Right lobe of liver (tissue), 4 donors: Measurements from ENCODE around the gene KY.

Experiments
- POLR2A ChIP-seq: fragments of 450-650 bp; IDR thresholded peaks from one replicate; pipeline ENCODE4 v1.6.1; 2017; ENCODE audit warnings: antibody characterized with exemption, mild to moderate bottlenecking
- TF ChIP-seq, protein P1 (sequence below), 4 donors: fragments of 200-600 bp in 3 of 4; fragments of 450-650 bp in 1 of 4; IDR thresholded peaks; one replicate each; pipeline versions ENCODE4 v1.5.1 to v1.8.0; 2016 to 2022; ENCODE audit warnings: antibody characterized with exemption in 4 of 4, mild to moderate bottlenecking in 2 of 4
- donor health status: DM: no; HTN: no; CAD: no.
- donor health status: DM: no; HTN: no; CAD: no.
- donor health status: DM: no; HTN: yes; CAD: no.

DNA sequence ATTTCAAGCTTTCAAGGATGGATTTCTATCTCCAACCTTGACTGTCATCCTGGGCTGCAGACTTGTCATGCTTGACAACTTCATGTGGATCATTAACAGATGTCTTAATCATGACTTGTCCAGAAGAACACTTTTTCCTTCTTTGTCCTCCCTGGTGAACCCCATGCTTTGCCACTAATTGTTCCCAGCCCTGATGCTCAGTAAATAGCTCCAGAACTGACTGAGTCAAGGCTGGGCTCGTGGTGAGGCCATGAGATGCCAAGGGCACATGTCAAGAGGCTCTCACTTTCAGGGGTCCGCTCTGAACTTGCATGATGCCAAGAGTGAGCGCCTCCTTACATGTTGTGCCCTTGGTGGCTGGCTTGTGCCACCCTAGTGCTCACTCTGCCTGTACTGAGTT is 48.9 kb upstream of the KY start:
- TF ChIP-seq, protein P1, sequence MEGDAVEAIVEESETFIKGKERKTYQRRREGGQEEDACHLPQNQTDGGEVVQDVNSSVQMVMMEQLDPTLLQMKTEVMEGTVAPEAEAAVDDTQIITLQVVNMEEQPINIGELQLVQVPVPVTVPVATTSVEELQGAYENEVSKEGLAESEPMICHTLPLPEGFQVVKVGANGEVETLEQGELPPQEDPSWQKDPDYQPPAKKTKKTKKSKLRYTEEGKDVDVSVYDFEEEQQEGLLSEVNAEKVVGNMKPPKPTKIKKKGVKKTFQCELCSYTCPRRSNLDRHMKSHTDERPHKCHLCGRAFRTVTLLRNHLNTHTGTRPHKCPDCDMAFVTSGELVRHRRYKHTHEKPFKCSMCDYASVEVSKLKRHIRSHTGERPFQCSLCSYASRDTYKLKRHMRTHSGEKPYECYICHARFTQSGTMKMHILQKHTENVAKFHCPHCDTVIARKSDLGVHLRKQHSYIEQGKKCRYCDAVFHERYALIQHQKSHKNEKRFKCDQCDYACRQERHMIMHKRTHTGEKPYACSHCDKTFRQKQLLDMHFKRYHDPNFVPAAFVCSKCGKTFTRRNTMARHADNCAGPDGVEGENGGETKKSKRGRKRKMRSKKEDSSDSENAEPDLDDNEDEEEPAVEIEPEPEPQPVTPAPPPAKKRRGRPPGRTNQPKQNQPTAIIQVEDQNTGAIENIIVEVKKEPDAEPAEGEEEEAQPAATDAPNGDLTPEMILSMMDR (IDR thresholded peaks at IDR 0.05): no peak
- no peak for TF ChIP-seq POLR2A
